ENCODE results near the gene DIPK1A.

GRCh38 chr1:92945748-92946270 lies 15.5 kb downstream of the DIPK1A start:
- no peak for TF ChIP-seq CTCF (IDR thresholded peaks at IDR 0.05)
- no peak for TF ChIP-seq EZH2phosphoT487 (IDR thresholded peaks at IDR 0.05)
- no peak for TF ChIP-seq EZH2 (IDR thresholded peaks at IDR 0.05)

All from neural progenitor cell (in vitro differentiated cells).